HepG2 (cell line): ENCODE results near the gene FGGY. TPM values are rescaled to one million over a fixed set of nuclear protein-coding genes. Genes with fewer than 3 reads are reported as not detected.

Experiments
- BATF2 ChIP-seq: sonication (generic); formaldehyde crosslinking; IDR thresholded peaks from 2 replicates; pipeline ENCODE4 v1.8.0; 2022; ENCODE audit warnings: mild to moderate bottlenecking, missing genetic modification reagents, moderate library complexity
- CBFB ChIP-seq: sonication (generic); formaldehyde crosslinking; IDR thresholded peaks from 2 replicates; pipeline ENCODE4 v1.4.0; 2020; ENCODE audit warnings: missing genetic modification reagents
- FOXP1 ChIP-seq, 2 experiments: fragments of 450-650 bp in 1 of 2; IDR thresholded peaks; 2 replicates each; pipeline ENCODE4 v1.6.1; 2017 to 2018; ENCODE audit warnings: antibody characterized with exemption in 1 of 2
- GPBP1L1 ChIP-seq: sonication (generic); formaldehyde crosslinking; IDR thresholded peaks from 2 replicates; pipeline ENCODE4 v1.5.0; 2020; ENCODE audit warnings: mild to moderate bottlenecking, missing genetic modification reagents
- HNRNPL ChIP-seq: fragments of 200-400 bp; formaldehyde crosslinking; IDR thresholded peaks from 2 replicates; pipeline ENCODE4 v1.6.1; 2017; ENCODE audit warnings: mild to moderate bottlenecking, low read depth, low read length
- HNRNPUL1 ChIP-seq: fragments of 200-400 bp; formaldehyde crosslinking; IDR thresholded peaks from 2 replicates; pipeline ENCODE4 v1.6.1; 2017; ENCODE audit warnings: low read depth, mild to moderate bottlenecking, low read length, moderate library complexity
- KDM5A ChIP-seq: fragments of 200-600 bp; sonication (generic); IDR thresholded peaks from 2 replicates; pipeline ENCODE4 v1.7.0; 2018; ENCODE audit warnings: antibody characterized with exemption, mild to moderate bottlenecking, low read length, borderline replicate concordance
- MEIS2 ChIP-seq: sonication (generic); formaldehyde crosslinking; IDR thresholded peaks from 2 replicates; pipeline ENCODE4 v1.9.0; 2021; ENCODE audit warnings: mild to moderate bottlenecking, missing genetic modification reagents
- NR2F1 ChIP-seq, 2 experiments: fragments of 450-650 bp in 1 of 2; formaldehyde crosslinking in 1 of 2; IDR thresholded peaks; 2 replicates each; pipeline versions ENCODE4 v1.5.0 to v1.6.1; 2016 to 2020; ENCODE audit warnings: mild to moderate bottlenecking in 1 of 2, missing compliant biosample characterization in 1 of 2, missing genetic modification reagents in 1 of 2, moderate library complexity in 1 of 2
- REPIN1 ChIP-seq: sonication (generic); formaldehyde crosslinking; IDR thresholded peaks from 2 replicates; pipeline ENCODE4 v1.8.0; 2022; ENCODE audit warnings: missing genetic modification reagents, low read depth, mild to moderate bottlenecking, borderline replicate concordance
- TOPORS ChIP-seq: sonication (generic); formaldehyde crosslinking; IDR thresholded peaks from 2 replicates; pipeline ENCODE4 v1.8.0; 2023; ENCODE audit warnings: mild to moderate bottlenecking, missing genetic modification reagents
- ZBTB7B ChIP-seq: sonication (generic); formaldehyde crosslinking; IDR thresholded peaks from 2 replicates; pipeline ENCODE4 v1.4.0; 2020; ENCODE audit warnings: missing genetic modification reagents
- ZNF326 ChIP-seq: sonication (generic); formaldehyde crosslinking; IDR thresholded peaks from 2 replicates; pipeline ENCODE4 v1.4.0; 2020; ENCODE audit warnings: missing genetic modification reagents, borderline replicate concordance
- ZNF383 ChIP-seq: sonication (generic); formaldehyde crosslinking; IDR thresholded peaks from 2 replicates; pipeline ENCODE4 v1.4.0; 2020; ENCODE audit warnings: missing genetic modification reagents, mild to moderate bottlenecking, borderline replicate concordance
- ZNF530 ChIP-seq: sonication (generic); formaldehyde crosslinking; IDR thresholded peaks from 2 replicates; pipeline ENCODE4 v1.5.0; 2020; ENCODE audit warnings: low read depth, mild to moderate bottlenecking, missing genetic modification reagents
- ZNF557 ChIP-seq: sonication (generic); formaldehyde crosslinking; IDR thresholded peaks from 2 replicates; pipeline ENCODE4 v1.4.0; 2020; ENCODE audit warnings: missing genetic modification reagents
- ZNF629 ChIP-seq: sonication (generic); formaldehyde crosslinking; conservative IDR thresholded peaks from 2 replicates; pipeline ENCODE4 v1.5.0; 2020; ENCODE audit warnings: missing genetic modification reagents
- ZNF691 ChIP-seq: sonication (generic); formaldehyde crosslinking; IDR thresholded peaks from 2 replicates; pipeline ENCODE4 v1.4.0; 2020; ENCODE audit warnings: missing genetic modification reagents, low read depth, mild to moderate bottlenecking, borderline replicate concordance
- polyA plus RNA-seq, 8 experiments: library from polyadenylated mRNA; depleted of rRNA in 3 of 8; stranded (reverse) in 7 of 8; unstranded in 1 of 8; fragments of >200 nt; fragmentation: Illumina TruSeq in 4 of 8; extraction: Trizol in 4 of 8; gene quantifications; 2 replicates each; pipeline versions ENCODE4 v1.2.1 to v1.2.3, GENCODE V29; 2011 to 2016; ENCODE audit warnings: low read depth in 4 of 8, missing spikeins in 1 of 8, mixed read lengths in 1 of 8; ENCODE audit not compliant: insufficient read depth in 1 of 8
- total RNA-seq, 5 experiments: library from RNA; depleted of rRNA; stranded (reverse); fragments of >200 nt; fragmentation: Illumina TruSeq; extraction: Trizol; gene quantifications; 2 replicates each; pipeline ENCODE4 v1.2.3, GENCODE V29; 2016; ENCODE audit warnings: low read depth in 1 of 5
- TF ChIP-seq, protein P1 (sequence below): sonication (generic); formaldehyde crosslinking; IDR thresholded peaks from 2 replicates; pipeline ENCODE4 v1.4.0; 2020; ENCODE audit warnings: missing genetic modification reagents, borderline replicate concordance
- TF ChIP-seq, protein P2 (sequence below): sonication (generic); formaldehyde crosslinking; IDR thresholded peaks from 2 replicates; pipeline ENCODE4 v1.5.1; 2020; ENCODE audit warnings: mild to moderate bottlenecking, missing genetic modification reagents, borderline replicate concordance

FGGY gene
- total and polyA plus RNA-seq, 2 of the 13 experiments (the other 11 are each of a cell fraction or from before 2014, with no cell fraction given), result 15.7 to 27.5 TPM

GRCh38 chr1:59296358-59297256, at the start of gene FGGY (continued):
- TF ChIP-seq ZNF557 (CRISPR knock-in tag) (no peak), MEIS2 (CRISPR knock-in tag) (peak; percentile 38; the same call in 1 of the 2 replicates), ZNF629 (CRISPR knock-in tag) (no peak; the same call in 1 of the 2 replicates), TOPORS (CRISPR knock-in tag) (peak; percentile 92; the same call in 1 of the 2 replicates), BATF2 (CRISPR knock-in tag) (no peak), REPIN1 (CRISPR knock-in tag) (no peak; the same call in 1 of the 2 replicates), ZNF326 (CRISPR knock-in tag) (no peak), ZNF383 (CRISPR knock-in tag) (no peak), HNRNPL (peak; percentile 65; the same call in 1 of the 2 replicates), GPBP1L1 (no peak), ZNF530 (CRISPR knock-in tag) (no peak), ZBTB7B (CRISPR knock-in tag) (peak; percentile 39; the same call in 1 of the 2 replicates), ZNF691 (CRISPR knock-in tag) (peak; percentile 48; the same call in 1 of the 2 replicates), HNRNPUL1 (no peak), NR2F1 (CRISPR knock-in tag; IDR thresholded peaks at IDR 0.05) (no peak), CBFB (CRISPR knock-in tag) (peak; percentile 74; the same call in 1 of the 2 replicates), KDM5A (peak; percentile 71; the same call in 1 of the 2 replicates), FOXP1 (IDR thresholded peaks at IDR 0.05) (no peak), FOXP1 (CRISPR knock-in tag; IDR thresholded peaks at IDR 0.05) (no peak)
- TF ChIP-seq, protein P1, sequence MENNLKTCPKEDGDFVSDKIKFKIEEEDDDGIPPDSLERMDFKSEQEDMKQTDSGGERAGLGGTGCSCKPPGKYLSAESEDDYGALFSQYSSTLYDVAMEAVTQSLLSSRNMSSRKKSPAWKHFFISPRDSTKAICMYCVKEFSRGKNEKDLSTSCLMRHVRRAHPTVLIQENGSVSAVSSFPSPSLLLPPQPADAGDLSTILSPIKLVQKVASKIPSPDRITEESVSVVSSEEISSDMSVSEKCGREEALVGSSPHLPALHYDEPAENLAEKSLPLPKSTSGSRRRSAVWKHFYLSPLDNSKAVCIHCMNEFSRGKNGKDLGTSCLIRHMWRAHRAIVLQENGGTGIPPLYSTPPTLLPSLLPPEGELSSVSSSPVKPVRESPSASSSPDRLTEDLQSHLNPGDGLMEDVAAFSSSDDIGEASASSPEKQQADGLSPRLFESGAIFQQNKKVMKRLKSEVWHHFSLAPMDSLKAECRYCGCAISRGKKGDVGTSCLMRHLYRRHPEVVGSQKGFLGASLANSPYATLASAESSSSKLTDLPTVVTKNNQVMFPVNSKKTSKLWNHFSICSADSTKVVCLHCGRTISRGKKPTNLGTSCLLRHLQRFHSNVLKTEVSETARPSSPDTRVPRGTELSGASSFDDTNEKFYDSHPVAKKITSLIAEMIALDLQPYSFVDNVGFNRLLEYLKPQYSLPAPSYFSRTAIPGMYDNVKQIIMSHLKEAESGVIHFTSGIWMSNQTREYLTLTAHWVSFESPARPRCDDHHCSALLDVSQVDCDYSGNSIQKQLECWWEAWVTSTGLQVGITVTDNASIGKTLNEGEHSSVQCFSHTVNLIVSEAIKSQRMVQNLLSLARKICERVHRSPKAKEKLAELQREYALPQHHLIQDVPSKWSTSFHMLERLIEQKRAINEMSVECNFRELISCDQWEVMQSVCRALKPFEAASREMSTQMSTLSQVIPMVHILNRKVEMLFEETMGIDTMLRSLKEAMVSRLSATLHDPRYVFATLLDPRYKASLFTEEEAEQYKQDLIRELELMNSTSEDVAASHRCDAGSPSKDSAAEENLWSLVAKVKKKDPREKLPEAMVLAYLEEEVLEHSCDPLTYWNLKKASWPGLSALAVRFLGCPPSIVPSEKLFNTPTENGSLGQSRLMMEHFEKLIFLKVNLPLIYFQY (CRISPR knock-in tag), result no peak; the same call in 1 of the 2 replicates
- TF ChIP-seq, protein P2, sequence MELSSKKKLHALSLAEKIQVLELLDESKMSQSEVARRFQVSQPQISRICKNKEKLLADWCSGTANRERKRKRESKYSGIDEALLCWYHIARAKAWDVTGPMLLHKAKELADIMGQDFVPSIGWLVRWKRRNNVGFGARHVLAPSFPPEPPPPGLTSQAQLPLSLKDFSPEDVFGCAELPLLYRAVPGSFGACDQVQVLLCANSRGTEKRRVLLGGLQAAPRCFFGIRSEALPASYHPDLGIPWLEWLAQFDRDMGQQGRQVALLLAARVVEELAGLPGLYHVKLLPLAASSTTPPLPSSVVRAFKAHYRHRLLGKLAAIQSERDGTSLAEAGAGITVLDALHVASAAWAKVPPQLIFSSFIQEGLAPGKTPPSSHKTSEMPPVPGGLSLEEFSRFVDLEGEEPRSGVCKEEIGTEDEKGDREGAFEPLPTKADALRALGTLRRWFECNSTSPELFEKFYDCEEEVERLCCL (CRISPR knock-in tag), result no peak
